IPS DF 6.9 (cell line): ENCODE results near the gene TRPC1.

Experiments
- DNase-seq: peaks from one replicate; pipeline ENCODE4 v3.0.0-alpha.2; 2013; ENCODE audit warnings: low read depth, low spot score
- H3K27ac ChIP-seq: one replicate; pipeline ENCODE4 v1.5.1; 2013; ENCODE audit warnings: low read length, control low read depth
- H3K27me3 ChIP-seq: 2 replicates; pipeline ENCODE4 v1.6.1; 2013; ENCODE audit warnings: mild to moderate bottlenecking, low read length; ENCODE audit not compliant: control insufficient read depth, insufficient read depth
- H3K36me3 ChIP-seq: 2 replicates; pipeline ENCODE4 v1.6.1; 2013; ENCODE audit warnings: low read length; ENCODE audit not compliant: control insufficient read depth, insufficient read depth
- H3K4me1 ChIP-seq: 2 replicates; pipeline ENCODE4 v1.6.1; 2013; ENCODE audit warnings: low read length; ENCODE audit not compliant: control insufficient read depth, insufficient read depth
- H3K4me3 ChIP-seq: 2 replicates; pipeline ENCODE4 v1.5.1; 2013; ENCODE audit warnings: mild to moderate bottlenecking, low read length
- H3K9me3 ChIP-seq: 2 replicates; pipeline ENCODE4 v1.6.1; 2013; ENCODE audit warnings: low read length, inconsistent platforms; ENCODE audit not compliant: control insufficient read depth, insufficient read depth
- WGBS: extraction: QIAGEN DNeasy Blood & Tissue Kit; methylation state at CpG from one replicate; pipeline ENCODE4 v1.1.7; 2013; ENCODE audit warnings: mixed read lengths, missing lambda C conversion rate; ENCODE audit not compliant: insufficient read length, insufficient coverage; 5-methylcytosine and 5-hydroxymethylcytosine counted together

The TRPC1 gene

GRCh38 chr3:142819179-142819578 lies 95.3 kb downstream of the TRPC1 start:
- Histone ChIP-seq H3K27me3 (no peaks in the 10 kb centered on the region), H3K4me1 (no peaks in the 10 kb centered on the region), H3K9me3 (no peaks in the 10 kb centered on the region), H3K4me3 (no peak overlapping the region), H3K27ac (no peak overlapping the region), H3K36me3 (no peaks in the 10 kb centered on the region)
- DNase-seq: no peak

- Histone ChIP-seq H3K4me3 (no peak overlapping the region), H3K36me3 (no peaks in the 10 kb centered on the region), H3K27me3 (no peaks in the 10 kb centered on the region), H3K27ac (no peak overlapping the region), H3K4me1 (no peaks in the 10 kb centered on the region), H3K9me3 (no peaks in the 10 kb centered on the region)
- DNase-seq: peak; percentile 72
- WGBS: no CpG with 5 or more reads among the region's 9 CpGs
These were observed 105.0 kb downstream of the TRPC1 start for GRCh38 chr3:142828703-142829305.

GRCh38 chr3:142837526-142837925 lies 113.7 kb downstream of the TRPC1 start:
- no CpG with 5 or more reads among the region's 1 CpG for WGBS
- H3K9me3 ChIP-seq: no peaks in the 10 kb centered on the region
- H3K4me3 ChIP-seq: no peak overlapping the region
- no peaks in the 10 kb centered on the region for H3K36me3 ChIP-seq
- no peaks in the 10 kb centered on the region for H3K4me1 ChIP-seq
- DNase-seq: no peak
- H3K27ac ChIP-seq: no peak overlapping the region
- H3K27me3 ChIP-seq: no peaks in the 10 kb centered on the region

GRCh38 chr3:142839831-142840230 lies 116.0 kb downstream of the TRPC1 start:
- Histone ChIP-seq H3K27me3 (no peaks in the 10 kb centered on the region), H3K36me3 (no peaks in the 10 kb centered on the region), H3K9me3 (no peaks in the 10 kb centered on the region), H3K4me1 (no peaks in the 10 kb centered on the region), H3K4me3 (no peak overlapping the region), H3K27ac (no peak overlapping the region)
- no CpG with 5 or more reads among the region's 2 CpGs for WGBS
- DNase-seq: no peak

GRCh38 chr3:142844339-142844977 lies 120.6 kb downstream of the TRPC1 start:
- Histone ChIP-seq H3K4me1 (no peaks in the 10 kb centered on the region), H3K36me3 (no peaks in the 10 kb centered on the region), H3K27ac (no peak overlapping the region), H3K9me3 (no peaks in the 10 kb centered on the region), H3K4me3 (no peak overlapping the region), H3K27me3 (no peaks in the 10 kb centered on the region)
- no CpG with 5 or more reads among the region's 4 CpGs for WGBS
- no peak for DNase-seq

GRCh38 chr3:142846779-142847577 lies 123.1 kb downstream of the TRPC1 start:
- Histone ChIP-seq H3K9me3 (no peaks in the 10 kb centered on the region), H3K27me3 (no peaks in the 10 kb centered on the region), H3K4me1 (no peaks in the 10 kb centered on the region), H3K36me3 (no peaks in the 10 kb centered on the region), H3K27ac (no peak overlapping the region), H3K4me3 (no peak overlapping the region)
- WGBS: no CpG with 5 or more reads among the region's 2 CpGs
- no peak for DNase-seq

GRCh38 chr3:142849148-142849547 lies 125.3 kb downstream of the TRPC1 start:
- DNase-seq: no peak
- no peak overlapping the region for H3K27ac ChIP-seq
- no peaks in the 10 kb centered on the region for H3K9me3 ChIP-seq
- H3K27me3 ChIP-seq: no peaks in the 10 kb centered on the region
- WGBS: no CpG with 5 or more reads among the region's 3 CpGs
- no peaks in the 10 kb centered on the region for H3K36me3 ChIP-seq
- H3K4me1 ChIP-seq: peaks cover 4% of the 10 kb centered on the region; the same call in 1 of the 2 replicates
- H3K4me3 ChIP-seq: no peak overlapping the region

- Histone ChIP-seq H3K4me3 (no peak overlapping the region), H3K27ac (no peak overlapping the region), H3K9me3 (no peaks in the 10 kb centered on the region), H3K27me3 (no peaks in the 10 kb centered on the region), H3K36me3 (no peaks in the 10 kb centered on the region), H3K4me1 (peaks cover 4% of the 10 kb centered on the region; the same call in 1 of the 2 replicates)
- WGBS: no CpG with 5 or more reads among the region's 2 CpGs
- no peak for DNase-seq
These were observed 126.7 kb downstream of the TRPC1 start for GRCh38 chr3:142850395-142851023.

GRCh38 chr3:142852009-142852408 lies 128.2 kb downstream of the TRPC1 start:
- no peak for DNase-seq

More at GRCh38 chr3:142852009-142852408, 128.2 kb downstream of the TRPC1 start:
- WGBS: no CpG with 5 or more reads among the region's 4 CpGs
- Histone ChIP-seq H3K4me1 (peaks cover 4% of the 10 kb centered on the region; the same call in 1 of the 2 replicates), H3K27ac (no peak overlapping the region), H3K4me3 (no peak overlapping the region), H3K36me3 (no peaks in the 10 kb centered on the region), H3K27me3 (no peaks in the 10 kb centered on the region), H3K9me3 (no peaks in the 10 kb centered on the region)
